Lower leg skin (tissue), 4 donors: ENCODE data around the gene RIC8B. TPM values are rescaled to one million over a fixed set of nuclear protein-coding genes. Genes with fewer than 3 reads are reported as not detected.

Experiments
- DNase-seq, 2 donors: peaks; one replicate each; pipeline ENCODE4 v3.0.0-alpha.2; 2019; ENCODE audit warnings: low spot score in 2 of 2
- H3K4me3 ChIP-seq: fragments of 200-600 bp; sonication (generic); 2 replicates; pipeline ENCODE4 v1.5.1; 2017; ENCODE audit warnings: mild to moderate bottlenecking, low read depth; ENCODE audit not compliant: poor library complexity, severe bottlenecking
- POLR2A ChIP-seq, 2 donors: fragments of 450-650 bp; IDR thresholded peaks; one replicate each; pipeline ENCODE4 v1.6.1; 2016 to 2017; ENCODE audit warnings: antibody characterized with exemption in 2 of 2, mild to moderate bottlenecking in 1 of 2, moderate library complexity in 1 of 2
- WGBS, 2 donors: methylation state at CpG; one replicate each; pipeline ENCODE4 v1.1.5; 2018; 5-methylcytosine and 5-hydroxymethylcytosine counted together
- intact Hi-C: fragments of 100-400 bp; cut with DNase I; formaldehyde crosslinking; loops from one replicate; pipeline ENCODE4 v1.15.0; 2023; ENCODE audit warnings: low total_unique reads
- total RNA-seq, 4 donors: library from RNA; depleted of rRNA; stranded (reverse); fragments of >200 nt; gene quantifications; one replicate each; pipeline ENCODE4 v1.1.0, GENCODE V29; 2016
- TF ChIP-seq, protein P1 (sequence below), 3 donors: fragments of 450-650 bp; IDR thresholded peaks; one replicate each; pipeline ENCODE4 v1.5.1; 2016; ENCODE audit warnings: antibody characterized with exemption in 3 of 3, mild to moderate bottlenecking in 3 of 3, moderate library complexity in 2 of 3

The RIC8B gene
- total RNA-seq, 4 donors from 2014 or later: 7.0 to 9.1 (median 8.3) TPM

DNA sequence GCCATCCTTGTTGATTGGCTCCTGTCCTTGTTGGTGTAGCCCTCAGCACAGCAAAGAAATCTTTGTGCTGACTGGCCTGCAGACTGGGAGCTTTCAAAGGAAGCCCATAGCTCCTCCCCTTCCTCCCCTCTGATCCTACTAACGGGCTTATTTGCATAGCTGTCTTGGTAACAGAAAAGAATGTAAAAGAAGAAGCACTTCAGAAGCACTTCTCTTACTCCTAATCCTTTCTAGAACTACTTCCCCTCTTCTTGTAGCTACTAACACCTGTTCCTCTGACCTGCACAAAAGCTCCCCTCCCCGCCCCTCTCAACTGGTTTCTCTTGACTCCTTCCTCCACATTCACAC, 14.3 kb upstream of the RIC8B start:
- no peak for DNase-seq
- no peak for TF ChIP-seq POLR2A (IDR thresholded peaks at IDR 0.05)
- TF ChIP-seq, protein P1, sequence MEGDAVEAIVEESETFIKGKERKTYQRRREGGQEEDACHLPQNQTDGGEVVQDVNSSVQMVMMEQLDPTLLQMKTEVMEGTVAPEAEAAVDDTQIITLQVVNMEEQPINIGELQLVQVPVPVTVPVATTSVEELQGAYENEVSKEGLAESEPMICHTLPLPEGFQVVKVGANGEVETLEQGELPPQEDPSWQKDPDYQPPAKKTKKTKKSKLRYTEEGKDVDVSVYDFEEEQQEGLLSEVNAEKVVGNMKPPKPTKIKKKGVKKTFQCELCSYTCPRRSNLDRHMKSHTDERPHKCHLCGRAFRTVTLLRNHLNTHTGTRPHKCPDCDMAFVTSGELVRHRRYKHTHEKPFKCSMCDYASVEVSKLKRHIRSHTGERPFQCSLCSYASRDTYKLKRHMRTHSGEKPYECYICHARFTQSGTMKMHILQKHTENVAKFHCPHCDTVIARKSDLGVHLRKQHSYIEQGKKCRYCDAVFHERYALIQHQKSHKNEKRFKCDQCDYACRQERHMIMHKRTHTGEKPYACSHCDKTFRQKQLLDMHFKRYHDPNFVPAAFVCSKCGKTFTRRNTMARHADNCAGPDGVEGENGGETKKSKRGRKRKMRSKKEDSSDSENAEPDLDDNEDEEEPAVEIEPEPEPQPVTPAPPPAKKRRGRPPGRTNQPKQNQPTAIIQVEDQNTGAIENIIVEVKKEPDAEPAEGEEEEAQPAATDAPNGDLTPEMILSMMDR (IDR thresholded peaks at IDR 0.05): no peak
- no peak overlapping the region for H3K4me3 ChIP-seq
- intact Hi-C loops: no loop called here
- WGBS, 2 donors: 46 to 59% methylated on average over 2 of the region's 2 CpGs

DNA sequence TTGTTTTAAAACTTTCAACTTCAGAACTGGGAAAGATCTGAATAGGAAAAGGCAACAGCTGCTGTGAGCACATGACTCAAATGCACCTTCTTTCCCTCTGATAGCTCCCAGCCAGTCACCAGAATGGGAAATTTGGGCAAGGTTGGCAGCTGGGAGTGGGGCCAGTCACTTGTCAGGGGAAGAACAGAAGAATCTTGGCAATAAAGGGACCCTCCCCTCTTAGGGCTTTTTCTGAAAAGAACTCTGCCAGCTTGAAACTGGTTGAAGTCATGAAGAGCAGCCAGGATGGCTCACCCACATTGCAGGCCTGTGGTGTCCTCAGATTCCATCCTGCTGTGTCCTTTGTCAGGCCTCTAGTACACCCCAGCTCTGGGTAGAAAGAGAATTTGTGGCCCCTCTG, 10.3 kb upstream of the RIC8B start:
- no peak for DNase-seq
- no peak for TF ChIP-seq POLR2A (IDR thresholded peaks at IDR 0.05)
- TF ChIP-seq, protein P1 (IDR thresholded peaks at IDR 0.05): no peak
- intact Hi-C loops: no loop called here
- H3K4me3 ChIP-seq: no peak overlapping the region

DNA sequence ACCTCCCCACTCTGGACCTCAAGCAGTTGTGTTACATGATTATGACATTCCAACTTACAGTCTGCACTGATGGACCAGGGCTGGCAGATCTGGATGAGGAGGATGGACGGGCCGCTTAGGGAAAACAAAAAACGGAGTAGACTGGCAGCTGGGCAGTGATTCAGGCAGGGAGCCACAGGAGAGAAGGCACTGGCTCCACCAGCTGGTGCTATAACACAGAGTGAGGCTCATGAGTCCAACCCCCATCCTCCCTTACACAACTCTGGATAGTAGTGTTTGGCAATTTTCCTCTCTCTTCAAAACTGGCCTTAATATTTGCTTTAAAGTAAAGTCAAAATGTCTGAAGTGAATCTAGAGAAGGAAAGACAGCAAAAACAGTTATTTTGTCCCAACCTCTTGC, 9.7 kb upstream of the RIC8B start:
- 91 to 92% methylated on average over 3 of the region's 3 CpGs for WGBS, 2 donors
- intact Hi-C loops: no loop called here
- TF ChIP-seq, protein P1 (IDR thresholded peaks at IDR 0.05): no peak
- TF ChIP-seq POLR2A (IDR thresholded peaks at IDR 0.05): no peak
- no peak for DNase-seq
- H3K4me3 ChIP-seq: no peak overlapping the region

DNA sequence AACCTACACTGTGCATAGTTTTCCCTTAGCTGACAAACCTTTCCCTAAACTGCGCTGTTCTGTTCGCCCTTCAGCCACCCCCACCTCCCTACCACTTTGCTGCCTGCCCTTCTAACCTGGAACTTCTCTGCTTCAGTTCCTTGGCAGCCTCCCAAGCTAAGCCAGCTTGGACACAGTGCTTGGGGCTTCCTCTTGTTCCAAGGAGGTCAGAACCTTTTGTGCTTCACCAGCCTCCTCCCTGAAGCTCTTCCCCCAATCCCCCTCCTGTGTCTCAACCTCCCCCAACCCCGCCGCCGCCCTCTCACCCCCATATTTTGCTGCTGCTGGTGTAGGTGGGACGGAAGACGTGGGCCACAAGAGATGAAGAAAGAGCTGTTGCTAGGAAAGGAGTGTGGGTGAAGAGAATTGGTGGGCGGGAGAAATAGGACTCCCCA, 8.1 kb upstream of the RIC8B start:
- no peak for DNase-seq
- intact Hi-C loops: no loop called here
- TF ChIP-seq, protein P1 (IDR thresholded peaks at IDR 0.05): no peak
- no peak for TF ChIP-seq POLR2A (IDR thresholded peaks at IDR 0.05)
- WGBS, 2 donors: 70 to 73% methylated on average over 8 of the region's 8 CpGs
- H3K4me3 ChIP-seq: no peak overlapping the region

DNA sequence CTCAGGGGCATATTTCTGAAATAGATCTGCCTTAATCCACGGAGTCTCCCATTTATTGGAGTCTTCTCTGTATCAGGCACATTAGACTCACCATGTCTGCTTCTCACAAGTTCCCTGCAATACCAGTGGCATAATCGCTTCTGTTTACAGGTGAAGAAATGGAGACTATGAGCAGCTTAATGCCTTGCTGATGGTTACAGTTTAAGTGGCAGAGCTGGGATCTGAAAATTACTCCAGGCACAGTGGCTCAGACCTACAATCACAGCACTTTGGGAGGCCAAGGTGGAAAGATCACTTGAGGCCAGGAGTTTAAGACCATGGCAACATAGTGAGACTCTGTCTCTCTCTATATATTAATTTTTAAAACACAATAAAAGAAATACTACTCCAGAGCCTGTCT, 7.3 kb upstream of the RIC8B start:
- TF ChIP-seq, protein P1 (IDR thresholded peaks at IDR 0.05): no peak
- no peak for TF ChIP-seq POLR2A (IDR thresholded peaks at IDR 0.05)
- no peak overlapping the region for H3K4me3 ChIP-seq
- 84 to 86% methylated on average over 2 of the region's 2 CpGs for WGBS, 2 donors
- intact Hi-C loops: no loop called here
- no peak for DNase-seq

DNA sequence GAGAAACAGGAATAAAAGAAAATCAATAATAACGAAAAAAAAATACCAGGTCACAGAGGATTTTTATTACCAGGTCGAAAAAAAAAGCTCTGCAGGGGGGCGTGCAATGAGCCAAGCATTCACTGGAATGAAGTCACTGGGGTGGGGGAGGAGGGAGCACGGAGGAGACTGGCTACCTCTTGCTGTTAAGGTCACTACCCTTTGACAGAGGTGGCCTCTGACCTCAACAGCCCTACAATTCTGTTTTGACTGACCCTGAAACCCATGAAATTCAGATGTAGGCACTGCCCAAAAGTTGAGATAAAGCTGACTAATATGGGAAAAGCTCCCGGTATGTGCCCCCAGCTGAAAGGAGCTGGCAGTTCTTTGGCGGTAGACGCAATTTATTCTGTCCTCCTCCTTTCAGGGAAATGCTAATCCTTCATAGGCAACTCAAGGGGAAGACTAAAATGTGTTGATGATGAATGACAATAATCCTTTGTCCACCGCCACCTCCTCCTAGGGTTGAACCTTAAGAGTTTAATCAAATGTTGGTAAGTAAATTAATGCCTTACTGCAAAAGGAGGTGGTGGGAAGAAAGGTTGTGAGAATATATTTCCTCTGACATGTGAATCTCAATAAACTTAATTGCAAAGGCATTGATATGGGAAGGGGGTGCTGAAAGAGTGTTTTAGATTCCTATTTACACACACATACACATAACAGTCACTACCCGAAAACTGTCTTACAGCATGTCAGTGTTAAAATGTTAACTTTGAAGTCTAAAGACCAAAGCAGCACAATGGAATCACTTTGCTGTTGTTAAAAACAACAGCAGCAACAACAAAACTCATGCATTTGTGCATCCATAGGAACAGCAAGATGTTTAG, 6.3 kb upstream of the RIC8B start:
- DNase-seq: no peak
- WGBS, 2 donors: 62 to 65% methylated on average over 9 of the region's 9 CpGs
- TF ChIP-seq, protein P1 (IDR thresholded peaks at IDR 0.05): no peak
- no peak for TF ChIP-seq POLR2A (IDR thresholded peaks at IDR 0.05)
- H3K4me3 ChIP-seq: no peak overlapping the region
- intact Hi-C loops: no loop called here
